Keratinocyte (primary cell): ENCODE measurements around the gene CACNB4.

Experiments used
- CTCF ChIP-seq, 3 experiments: IDR thresholded peaks in 1 of 3; conservative IDR thresholded peaks in 1 of 3; optimal IDR thresholded peaks in 1 of 3; 2 replicates in 2 of 3; 3 replicates in 1 of 3; pipeline versions ENCODE3 to v1.5.1; 2011; ENCODE audit warnings: low read length in 3 of 3, mild to moderate bottlenecking in 3 of 3, moderate library complexity in 2 of 3, control low read depth in 1 of 3, inconsistent platforms in 1 of 3; ENCODE audit not compliant: insufficient read depth in 2 of 3; ENCODE audit errors: extremely low read depth in 1 of 3
- EZH2 ChIP-seq: IDR thresholded peaks from one replicate; pipeline ENCODE4 v1.6.1; 2012; ENCODE audit warnings: inconsistent platforms, mild to moderate bottlenecking, low read length, moderate library complexity

- TF ChIP-seq CTCF (optimal IDR thresholded peaks at IDR 0.05 in 1 of 3, IDR thresholded peaks at IDR 0.05 in 1 of 3, conservative IDR thresholded peaks at IDR 0.05 in 1 of 3; ENCODE audit: extremely low read depth in 1 of 3, insufficient read depth in 2 of 3, low read length in 3 of 3), result no peak
- no peak for TF ChIP-seq EZH2
These were observed 31.0 kb downstream of the CACNB4 start for GRCh38 chr2:152067823-152068222.
